Subcutaneous abdominal adipose tissue (tissue), 5 donors: ENCODE data around the gene LY6G5C.
A peak's percentile ranks its signal among the peaks of the same experiment; 100 is the strongest.

Experiments used
- H3K27ac ChIP-seq: one replicate; pipeline ENCODE4 v1.7.0; 2013; ENCODE audit warnings: low read depth, mild to moderate bottlenecking, inconsistent platforms, low read length, moderate library complexity
- H3K27me3 ChIP-seq, 5 donors: one replicate each; pipeline ENCODE4 v1.7.0; 2013; ENCODE audit warnings: low read length in 5 of 5, inconsistent platforms in 1 of 5; ENCODE audit not compliant: control insufficient read depth in 5 of 5, insufficient read depth in 4 of 5
- H3K36me3 ChIP-seq, 5 donors: one replicate each; pipeline ENCODE4 v1.7.0; 2013; ENCODE audit warnings: low read length in 5 of 5; ENCODE audit not compliant: control insufficient read depth in 5 of 5, insufficient read depth in 5 of 5
- H3K4me1 ChIP-seq, 5 donors: one replicate each; pipeline ENCODE4 v1.7.0; 2013; ENCODE audit warnings: low read length in 5 of 5, mild to moderate bottlenecking in 3 of 5, moderate library complexity in 1 of 5; ENCODE audit not compliant: control insufficient read depth in 5 of 5, insufficient read depth in 5 of 5
- H3K4me3 ChIP-seq, 5 donors: one replicate each; pipeline ENCODE4 v1.7.0; 2013; ENCODE audit warnings: low read length in 5 of 5, low read depth in 1 of 5
- H3K9ac ChIP-seq, 5 donors: one replicate each; pipeline ENCODE4 v1.7.0; 2013; ENCODE audit warnings: low read length in 5 of 5, mild to moderate bottlenecking in 4 of 5, moderate library complexity in 3 of 5
- H3K9me3 ChIP-seq, 5 donors: one replicate each; pipeline ENCODE4 v1.7.0; 2013; ENCODE audit warnings: low read length in 5 of 5; ENCODE audit not compliant: control insufficient read depth in 5 of 5
- donor health status: healthy.
- donor health status: healthy.
- donor health status: healthy.
- donor health status: healthy.
- donor health status: healthy.

The LY6G5C gene, protein sequence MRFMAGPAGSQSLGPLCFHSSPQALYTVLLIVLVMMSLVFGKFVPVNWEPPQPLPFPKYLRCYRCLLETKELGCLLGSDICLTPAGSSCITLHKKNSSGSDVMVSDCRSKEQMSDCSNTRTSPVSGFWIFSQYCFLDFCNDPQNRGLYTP

DNA sequence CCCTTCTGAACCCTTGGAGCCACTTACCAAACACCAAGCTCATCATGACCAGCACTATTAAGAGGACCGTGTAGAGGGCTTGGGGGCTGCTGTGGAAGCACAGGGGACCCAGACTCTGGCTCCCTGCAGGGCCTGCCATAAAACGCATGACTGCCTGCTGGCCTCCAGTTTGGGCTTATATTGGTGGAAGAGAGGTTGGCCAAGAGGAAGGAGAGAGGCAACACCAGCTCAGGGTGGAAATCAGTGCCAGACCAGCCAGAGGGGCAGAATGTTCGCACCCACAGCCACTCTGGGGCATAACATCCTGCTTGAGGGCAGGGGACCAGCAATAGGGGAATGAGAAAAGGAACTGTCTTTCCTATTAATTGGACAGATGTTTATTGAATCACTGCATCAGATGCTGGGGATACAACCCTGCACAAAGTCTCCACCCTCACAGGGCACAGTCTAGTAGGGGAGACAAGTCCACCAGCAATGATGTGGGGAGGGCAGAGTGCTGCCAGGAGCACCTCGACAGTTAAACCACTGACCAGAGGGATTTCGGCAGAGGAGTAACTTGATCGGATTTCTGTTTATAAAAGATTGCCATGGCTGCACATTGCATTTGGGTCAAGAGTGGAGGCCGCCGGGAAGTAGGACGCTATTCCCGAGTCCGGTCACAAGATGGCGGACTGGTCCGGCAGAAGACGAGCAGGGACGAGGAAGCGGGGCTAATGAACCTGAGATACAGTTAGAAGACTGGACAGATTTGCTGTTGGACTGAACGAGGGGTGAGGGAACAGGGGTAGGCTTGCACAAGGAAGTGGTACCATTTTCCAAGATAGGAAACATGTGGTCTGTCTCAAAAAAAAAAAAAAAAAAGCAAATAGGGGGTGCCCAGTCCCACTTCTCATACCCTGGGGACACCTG lies at the start of gene LY6G5C:
Gene LY6G5C (minus strand): TSS at position 842 of the 909 bp plus-strand sequence. CDS start 694 bp downstream, at position 148.
- H3K4me3 ChIP-seq, result peak within 1 kb of the TSS; percentile 65 to 74 (median 69)
- H3K27ac ChIP-seq, result peak within 1 kb of the TSS; percentile 49
- H3K4me1 ChIP-seq, result peaks cover 0 to 23% (median 20%) of the 10 kb centered on the region in 5 donors
- H3K9ac ChIP-seq, result peak within 1 kb of the TSS in 4 of 5 donors; percentile 45 to 80 (median 68)
- H3K36me3 ChIP-seq, result peaks cover 0 to 8% (median 6%) of the 10 kb centered on the region in 5 donors
- H3K9me3 ChIP-seq, result no peaks in the 10 kb centered on the region
- no peaks in the 10 kb centered on the region for H3K27me3 ChIP-seq

DNA sequence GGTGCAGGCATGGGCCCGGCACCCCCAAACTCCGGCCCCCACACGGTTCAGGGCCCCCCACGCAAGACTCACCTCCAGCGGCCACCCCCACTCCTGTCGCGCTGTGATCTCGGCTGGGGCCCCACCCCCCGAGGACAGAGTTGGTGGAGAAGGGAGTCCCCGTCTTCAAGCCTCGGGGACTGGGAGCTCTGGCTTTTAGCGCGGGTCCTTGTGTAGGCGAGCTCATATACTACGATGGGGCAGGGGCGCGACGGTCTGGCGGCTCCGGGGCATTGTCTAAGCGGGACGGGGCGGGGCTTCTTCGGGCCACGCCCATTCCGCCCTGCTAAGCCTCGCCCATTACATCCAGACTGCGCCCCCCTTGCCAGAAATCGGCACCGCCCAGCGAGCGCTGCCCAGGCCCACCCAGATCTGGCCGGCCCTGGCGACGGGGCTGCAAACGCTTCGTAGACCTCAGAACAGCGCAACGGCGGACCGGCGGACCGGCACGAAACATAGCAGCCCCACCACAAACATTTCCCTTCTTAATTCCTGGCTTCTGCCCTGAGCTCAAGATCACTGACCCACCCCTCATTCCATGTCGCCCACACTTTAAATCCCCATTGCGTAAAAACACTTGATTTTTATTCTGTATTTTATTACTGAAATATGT lies 49.2 kb upstream of the LY6G5C start:
- H3K4me1 ChIP-seq, result peaks cover 11 to 81% (median 67%) of the 10 kb centered on the region in 5 donors
- H3K9ac ChIP-seq, result peak overlapping the region in 4 of 5 donors; percentile 81 to 91 (median 88)

DNA sequence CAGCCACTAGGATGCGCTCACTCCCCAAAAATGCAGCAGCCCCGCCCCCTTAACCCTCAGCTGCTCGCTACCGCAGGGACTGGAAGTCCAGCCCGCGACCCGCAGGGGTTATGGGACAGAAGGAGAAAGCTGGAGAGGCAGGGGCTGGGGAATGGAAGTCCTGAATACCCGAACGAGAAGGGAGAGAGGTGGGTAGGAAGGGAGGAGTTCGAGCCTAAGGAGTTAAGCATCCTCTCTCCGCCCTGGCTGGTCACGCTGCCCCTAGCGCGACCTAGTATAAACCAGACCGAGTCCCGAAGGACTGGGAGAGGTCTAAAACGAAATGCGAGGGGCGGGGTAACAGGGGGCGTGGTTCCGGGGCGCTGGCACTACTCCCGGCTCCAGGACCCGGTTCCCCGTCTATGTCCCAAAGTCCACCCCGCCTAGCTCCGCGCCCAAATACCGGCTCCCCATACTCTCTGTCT lies 48.7 kb upstream of the LY6G5C start:
- no peaks in the 10 kb centered on the region for H3K27me3 ChIP-seq
- H3K4me1 ChIP-seq, result peaks cover 11 to 75% (median 61%) of the 10 kb centered on the region in 5 donors
- peak overlapping the region; percentile 97 for H3K27ac ChIP-seq
- no peaks in the 10 kb centered on the region for H3K9me3 ChIP-seq
- H3K4me3 ChIP-seq, result peak overlapping the region; percentile 93 to 98 (median 96)
- peak overlapping the region; percentile 77 to 91 (median 86) for H3K9ac ChIP-seq
- peaks cover 20 to 66% (median 60%) of the 10 kb centered on the region in 5 donors for H3K36me3 ChIP-seq

More for the DNA sequence above, 49.2 kb upstream of the LY6G5C start:
- Histone ChIP-seq H3K27ac (peak overlapping the region; percentile 97), H3K9me3 (no peaks in the 10 kb centered on the region), H3K36me3 (peaks cover 20 to 65% (median 58%) of the 10 kb centered on the region in 5 donors), H3K4me3 (peak overlapping the region; percentile 93 to 98 (median 96)), H3K27me3 (no peaks in the 10 kb centered on the region)

DNA sequence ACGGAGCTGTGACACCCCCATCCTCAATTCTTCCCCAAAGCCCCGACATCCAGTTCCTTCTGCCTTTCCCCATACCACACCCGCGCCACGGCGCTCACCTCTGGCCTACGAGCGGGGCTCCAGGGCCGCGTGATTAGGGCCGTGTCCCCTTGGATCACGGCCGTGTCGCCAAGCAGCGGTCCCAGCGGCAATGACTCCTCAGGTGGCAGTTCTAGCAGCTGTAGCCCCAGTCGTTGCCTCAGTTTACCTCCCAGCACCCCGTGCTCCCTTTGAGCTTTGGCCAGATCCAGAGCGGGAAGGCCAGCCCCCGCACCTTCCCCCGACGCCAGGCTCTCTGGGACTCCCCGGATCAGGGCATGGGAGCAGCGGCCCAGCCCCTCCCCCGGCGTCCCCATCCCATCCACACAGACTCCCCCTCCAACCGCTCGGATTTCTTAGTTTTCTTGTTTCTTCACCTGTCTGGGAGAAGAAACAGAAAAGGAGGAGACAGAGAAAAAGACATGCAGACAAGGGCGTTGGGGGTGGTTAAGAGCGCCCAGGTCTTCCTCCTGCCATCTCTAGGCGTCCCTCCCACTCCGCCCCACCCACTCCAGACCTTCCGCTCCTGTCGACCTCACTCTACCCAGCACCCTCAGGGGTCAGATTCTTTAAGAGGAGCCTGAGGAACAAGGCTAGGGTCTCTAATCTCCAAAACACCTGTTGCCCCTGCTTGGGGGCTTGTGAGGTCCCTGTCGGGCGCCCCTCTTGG lies 48.1 kb upstream of the LY6G5C start, which contains the start of gene DDAH2:
Gene DDAH2 (minus strand): TSS at position 533 of the 748 bp plus-strand sequence. CDS start 138 bp downstream, at position 395.
- Histone ChIP-seq H3K27me3 (no peaks in the 10 kb centered on the region), H3K36me3 (peaks cover 20 to 68% (median 57%) of the 10 kb centered on the region in 5 donors), H3K4me1 (peaks cover 6 to 69% (median 55%) of the 10 kb centered on the region in 5 donors), H3K4me3 (peak within 1 kb of the TSS; percentile 93 to 98 (median 96)), H3K9me3 (no peaks in the 10 kb centered on the region), H3K9ac (peak within 1 kb of the TSS; percentile 77 to 91 (median 86)), H3K27ac (peak within 1 kb of the TSS; percentile 97)

DNA sequence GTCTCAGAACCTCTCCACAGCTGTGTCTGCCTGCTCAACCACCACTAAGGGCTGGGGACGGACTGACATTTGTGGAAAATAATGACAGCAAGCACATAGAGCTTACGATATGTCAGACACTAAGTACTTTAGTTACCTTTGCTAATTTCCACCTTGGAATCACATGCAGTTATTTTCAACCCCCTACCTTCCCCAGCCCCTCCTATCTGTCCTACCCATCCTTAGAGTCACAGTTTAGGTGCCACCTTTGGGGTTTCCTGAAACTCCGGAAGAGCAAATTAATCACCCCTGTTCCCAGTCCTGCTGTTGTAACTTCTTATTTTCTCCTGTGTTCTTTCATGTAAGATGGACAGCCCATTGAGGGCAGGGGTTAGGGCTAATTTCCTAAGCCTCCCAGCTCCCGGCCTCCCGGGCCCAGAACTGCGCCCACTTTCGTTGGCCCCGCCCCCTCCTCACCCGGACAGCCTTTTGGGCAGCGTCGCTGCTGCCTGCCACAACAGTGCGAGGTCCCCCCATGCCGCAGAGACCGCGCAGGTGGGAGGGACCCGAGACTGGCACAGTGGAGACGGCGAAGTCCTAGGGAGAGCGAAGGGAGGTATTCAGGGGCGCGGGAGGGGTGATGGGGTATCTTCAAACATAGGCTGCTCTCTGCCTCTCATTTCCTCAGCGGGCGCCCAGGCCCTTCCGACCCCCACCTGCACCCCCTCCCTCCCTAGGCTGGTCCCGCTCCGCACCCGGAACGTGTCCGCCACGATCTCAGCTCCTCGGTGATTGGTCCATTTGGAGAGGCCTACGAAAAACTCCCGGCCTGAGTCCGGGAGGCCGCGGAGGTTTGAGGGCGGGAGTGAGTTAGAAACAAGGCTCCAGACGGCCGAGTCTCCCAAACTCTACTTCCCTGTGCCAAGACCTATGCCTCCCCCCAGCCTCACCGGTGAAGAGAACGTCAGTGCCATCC lies 47.1 kb upstream of the LY6G5C start:
- Histone ChIP-seq H3K27ac (peak overlapping the region; percentile 97), H3K9ac (peak overlapping the region; percentile 77 to 91 (median 86)), H3K9me3 (no peaks in the 10 kb centered on the region), H3K27me3 (no peaks in the 10 kb centered on the region), H3K4me3 (peak overlapping the region; percentile 93 to 98 (median 96)), H3K36me3 (peaks cover 20 to 59% (median 47%) of the 10 kb centered on the region in 5 donors), H3K4me1 (peaks cover 6 to 61% (median 46%) of the 10 kb centered on the region in 5 donors)

DNA sequence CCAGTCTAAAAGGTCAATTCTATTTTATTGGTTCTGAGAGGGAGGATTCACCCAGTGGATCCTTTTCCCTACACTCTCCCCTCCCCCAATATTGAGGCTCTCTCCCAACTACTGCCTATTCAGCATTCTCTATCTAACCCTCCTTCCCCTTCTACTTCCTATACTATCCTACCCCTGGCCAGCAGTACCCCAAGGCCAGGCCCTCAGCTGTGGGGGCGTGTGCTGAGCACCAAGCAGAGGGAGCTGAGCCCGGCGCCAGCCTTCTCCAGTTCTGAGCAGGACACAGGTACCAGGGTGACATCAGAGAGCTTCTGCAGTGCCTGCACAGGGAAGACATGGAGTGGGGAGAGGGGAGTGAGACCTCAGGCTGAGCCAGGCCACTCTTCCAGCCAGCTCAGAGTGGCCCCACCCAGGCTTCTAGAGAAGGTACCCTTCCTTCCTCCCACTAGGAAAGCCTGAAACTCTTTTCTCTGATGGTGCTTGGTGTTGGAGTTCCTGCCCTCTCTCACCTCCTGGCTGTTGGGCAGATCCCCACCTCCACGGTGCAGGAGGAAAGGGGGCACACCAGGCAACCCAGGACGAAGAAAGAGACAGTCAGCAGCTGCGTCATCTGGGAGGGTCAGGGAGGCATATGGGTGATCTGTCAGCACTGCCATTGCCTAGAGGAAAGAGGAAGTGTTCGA lies 46.3 kb upstream of the LY6G5C start:
- H3K36me3 ChIP-seq, result peaks cover 18 to 51% (median 41%) of the 10 kb centered on the region in 5 donors
- H3K4me3 ChIP-seq, result peak overlapping the region; percentile 0 to 98 (median 93)
- no peaks in the 10 kb centered on the region for H3K9me3 ChIP-seq
- no peaks in the 10 kb centered on the region for H3K27me3 ChIP-seq
- peaks cover 6 to 56% (median 45%) of the 10 kb centered on the region in 5 donors for H3K4me1 ChIP-seq
- H3K27ac ChIP-seq, result peak overlapping the region; percentile 97
- peak overlapping the region in 2 of 5 donors; percentile 32 to 45 for H3K9ac ChIP-seq

DNA sequence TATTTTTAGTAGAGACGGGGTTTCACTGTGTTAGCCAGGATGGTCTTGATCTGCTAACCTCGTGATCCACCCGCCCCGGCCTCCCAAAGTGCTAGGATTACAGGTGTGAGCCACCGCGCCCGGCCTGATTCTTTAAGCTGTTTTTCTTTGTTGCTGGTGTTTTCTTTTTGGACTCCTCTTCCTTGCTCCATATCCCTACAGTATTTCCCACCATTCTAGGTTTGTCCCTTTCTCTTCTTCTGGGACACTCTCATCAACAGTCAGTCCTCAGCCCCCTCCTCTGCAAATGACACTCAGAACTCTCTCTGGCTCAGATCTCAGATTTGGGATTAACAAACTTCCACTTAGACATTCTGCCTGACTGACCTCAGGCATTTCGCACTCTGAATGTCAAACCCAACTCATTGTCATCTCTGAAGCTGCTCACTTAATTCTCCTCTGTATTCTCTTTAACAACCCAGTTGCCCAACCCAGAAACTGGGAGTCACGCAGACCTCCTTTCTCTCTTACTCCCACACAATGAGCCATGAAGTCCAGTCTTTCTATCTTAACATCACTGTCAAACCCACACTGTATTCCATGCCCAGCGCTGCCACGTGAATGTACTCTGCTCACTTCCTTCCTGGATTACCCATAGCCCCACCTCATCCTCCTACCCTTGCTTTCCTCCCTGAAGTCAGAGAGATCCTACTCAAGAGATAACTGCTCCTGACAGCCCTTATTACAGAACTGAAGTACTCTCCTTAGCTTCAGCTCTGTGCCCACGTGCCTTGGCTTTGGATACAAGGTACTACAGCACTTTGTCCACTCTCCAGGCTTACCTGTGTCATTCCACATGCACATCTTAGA lies 44.9 kb upstream of the LY6G5C start:
- Histone ChIP-seq H3K4me3 (no peak overlapping the region), H3K9ac (no peak overlapping the region), H3K36me3 (peaks cover 13 to 39% (median 27%) of the 10 kb centered on the region in 5 donors), H3K27me3 (no peaks in the 10 kb centered on the region), H3K4me1 (peaks cover 3 to 44% (median 37%) of the 10 kb centered on the region in 5 donors), H3K9me3 (no peaks in the 10 kb centered on the region), H3K27ac (no peak overlapping the region)
